HG02870 (cell line): ENCODE results near the gene RGPD6.
"Not testable (repeated sequence)": the region's sequence is repeated elsewhere in the genome, so short reads cannot be mapped to it uniquely, and the experiment has no call there.

ENCODE experiments used
- ATAC-seq: cut with Tn5 transposase; IDR thresholded peaks from one replicate; pipeline ENCODE4 v1.9.1; 2021; ENCODE audit warnings: mild to moderate bottlenecking, moderate library complexity; ENCODE audit not compliant: unreplicated experiment

The RGPD6 gene

DNA sequence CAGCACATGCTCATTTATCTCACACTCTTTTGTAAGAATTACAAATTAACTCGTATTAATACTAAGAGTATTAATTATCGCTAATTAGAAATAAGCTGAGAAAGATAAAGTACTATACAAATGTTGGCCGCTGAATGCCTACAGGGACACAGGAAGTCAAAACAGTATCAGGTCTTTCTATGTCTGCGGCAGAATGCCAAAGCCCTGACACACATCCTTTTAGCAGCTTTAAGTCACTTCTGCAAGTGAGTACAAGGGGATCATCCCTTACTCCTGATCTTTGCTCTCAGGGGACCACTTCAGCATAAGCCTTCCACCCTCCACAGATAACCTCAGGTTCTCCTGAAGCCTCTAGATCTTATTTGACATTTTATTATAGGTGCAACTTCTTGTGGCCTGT is 94.3 kb downstream of the RGPD6 start:
- ATAC-seq: not testable (repeated sequence)

- ATAC-seq: not testable (repeated sequence)
These were observed 95.8 kb downstream of the RGPD6 start for GRCh38 chr2:110481200-110481599.

- not testable (repeated sequence) for ATAC-seq
These were observed 96.9 kb downstream of the RGPD6 start for GRCh38 chr2:110480084-110480483.

DNA sequence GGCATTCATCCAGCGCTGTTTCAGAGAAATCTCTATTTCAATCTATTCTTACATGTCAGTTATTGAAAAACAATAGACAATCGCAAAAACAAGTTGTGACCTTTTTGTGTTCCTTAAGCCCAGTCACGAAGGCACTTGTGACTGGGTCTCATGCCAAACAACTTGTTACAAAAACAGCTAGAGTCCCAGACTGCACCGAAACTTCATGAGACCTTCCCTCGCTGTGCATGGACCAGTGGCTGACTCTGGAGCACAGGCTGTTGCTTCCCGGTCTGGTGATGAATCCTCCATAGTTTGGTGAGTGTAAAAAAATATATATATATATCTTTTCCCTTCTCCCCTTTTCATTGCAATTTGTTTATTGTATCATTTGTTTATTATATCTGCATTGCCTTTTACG is 99.7 kb downstream of the RGPD6 start:
- not testable (repeated sequence) for ATAC-seq

GRCh38 chr2:110476952-110477351 is 100.1 kb downstream of the RGPD6 start:
- ATAC-seq: not testable (repeated sequence)

- ATAC-seq: not testable (repeated sequence)
These were observed 101.2 kb downstream of the RGPD6 start for GRCh38 chr2:110475627-110476359.

DNA sequence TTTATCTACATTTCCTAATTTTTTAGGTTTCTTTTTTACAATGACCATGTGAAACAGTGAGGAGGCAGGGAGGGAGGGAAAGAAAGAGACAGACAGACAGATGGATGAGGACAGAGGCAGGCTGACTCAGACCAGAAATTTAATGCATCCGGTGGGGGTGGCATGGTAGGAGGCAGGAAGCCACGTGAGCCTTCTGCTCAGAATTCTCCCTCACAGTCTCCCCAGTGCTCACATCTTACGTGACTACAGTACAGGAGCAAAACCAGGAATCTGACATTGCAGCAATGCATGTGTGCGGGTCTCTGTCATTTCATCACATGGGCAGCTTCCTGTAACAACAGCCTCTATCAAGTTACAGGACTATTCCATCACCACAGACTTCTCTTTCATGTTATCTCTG is 102.1 kb downstream of the RGPD6 start:
- peak; percentile 99 for ATAC-seq

DNA sequence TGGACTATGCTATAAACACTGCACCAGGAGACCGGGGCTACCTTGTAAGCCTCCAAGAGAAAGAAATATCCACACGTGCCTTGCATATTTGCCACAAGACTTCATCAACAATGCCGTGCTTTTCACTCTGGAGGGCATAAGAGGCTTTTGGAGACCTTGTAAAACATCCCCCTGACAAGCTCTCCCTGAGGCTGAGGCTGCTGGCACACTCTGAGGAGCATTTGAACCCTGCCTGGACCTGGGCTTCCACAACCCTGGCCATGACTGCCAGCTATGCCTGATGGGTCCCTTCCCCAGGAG is 104.0 kb downstream of the RGPD6 start:
- not testable (repeated sequence) for ATAC-seq

DNA sequence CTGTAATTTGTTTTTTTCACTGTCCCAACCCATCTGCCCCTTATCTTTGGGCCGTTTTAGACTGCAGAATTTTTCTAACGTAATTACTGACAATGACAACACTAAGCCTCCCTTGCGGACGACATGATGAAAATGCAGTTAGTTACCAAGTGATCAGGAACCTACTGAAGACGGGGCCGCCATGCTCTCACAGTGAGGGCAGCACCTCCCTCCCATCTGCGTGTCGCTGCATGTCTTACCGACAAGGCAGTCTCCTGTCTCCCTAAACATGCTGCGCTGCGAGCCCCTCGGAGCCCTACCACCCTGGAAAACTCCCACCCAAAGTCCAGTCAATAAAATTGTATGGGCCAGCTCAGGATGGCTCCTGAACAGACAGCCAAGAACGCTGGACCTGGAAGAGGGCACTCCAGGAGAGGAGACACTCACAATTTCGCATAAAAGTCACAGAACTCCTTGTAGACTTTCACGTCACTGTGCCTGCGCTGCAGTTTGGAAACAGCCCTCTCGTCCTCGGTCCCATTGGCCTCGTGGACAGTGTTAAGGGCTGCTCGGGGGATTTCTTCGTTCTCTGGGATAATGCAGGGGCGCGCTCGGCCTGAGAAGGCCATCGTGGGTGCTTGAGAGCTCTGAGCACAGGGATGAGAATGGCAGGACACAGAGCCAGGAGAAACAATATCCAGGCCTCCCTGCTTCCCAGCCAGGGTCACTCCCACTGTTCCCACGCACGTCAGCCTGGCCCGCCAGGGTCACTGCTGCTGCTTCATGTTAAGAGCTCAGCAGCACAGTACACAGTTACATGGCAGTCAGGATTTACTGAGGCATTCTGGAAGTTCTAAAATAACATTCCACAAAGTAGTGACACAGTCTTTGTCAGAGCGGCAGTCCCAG is 104.6 kb downstream of the RGPD6 start, which contains the start of gene LIMS4:
Gene LIMS4 (minus strand): TSS at position 646 of the 888 bp plus-strand sequence. CDS start 38 bp downstream, at position 608.
- not testable (repeated sequence) for ATAC-seq

DNA sequence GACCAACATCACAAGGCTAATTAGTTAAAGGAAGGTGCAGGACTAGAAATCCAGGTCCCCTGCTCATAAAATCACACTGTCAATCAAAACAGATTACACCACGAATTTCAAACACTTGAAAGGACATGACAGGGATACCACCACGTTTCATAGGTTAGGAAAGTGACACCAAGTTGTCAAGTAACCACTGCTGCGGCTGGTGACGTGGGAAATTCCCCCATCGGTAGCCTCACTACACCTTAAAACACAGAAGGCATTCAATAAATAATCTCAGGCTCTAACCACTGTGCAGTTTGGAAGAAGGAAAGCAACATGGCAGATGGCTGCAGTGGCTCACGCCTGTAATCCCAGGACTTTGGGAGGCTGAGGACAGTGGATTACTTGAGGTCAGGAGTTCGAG is 108.1 kb downstream of the RGPD6 start:
- not testable (repeated sequence) for ATAC-seq

GRCh38 chr2:110465312-110465711 is 111.7 kb downstream of the RGPD6 start:
- peak; percentile 98 for ATAC-seq
